Stimulated activated CD8-positive, alpha-beta memory T cell treated with anti-CD3 and anti-CD28 coated beads, Interleukin-7, amount 100 ng/mL, for 4 hours (primary cell): ENCODE data around the gene EFCAB6.

ENCODE experiments used
- DNase-seq, 2 donors: peaks; one replicate each; pipeline ENCODE4 v3.0.0-alpha.2; 2020; ENCODE audit warnings: low read depth in 2 of 2

The EFCAB6 gene

GRCh38 chr22:43745783-43746356, 66.2 kb downstream of the EFCAB6 start:
- no peak for DNase-seq

- DNase-seq: no peak
Measured at GRCh38 chr22:43745411-43745770, 66.7 kb downstream of the EFCAB6 start.

- no peak for DNase-seq
Measured at GRCh38 chr22:43744700-43745410, 67.2 kb downstream of the EFCAB6 start.

GRCh38 chr22:43743929-43744643, 68.0 kb downstream of the EFCAB6 start:
- no peak for DNase-seq

GRCh38 chr22:43743131-43743530, 69.0 kb downstream of the EFCAB6 start:
- DNase-seq: no peak

- DNase-seq: no peak
Measured at GRCh38 chr22:43742154-43742950, 69.8 kb downstream of the EFCAB6 start.

GRCh38 chr22:43740587-43741270, 71.4 kb downstream of the EFCAB6 start:
- no peak for DNase-seq

GRCh38 chr22:43739851-43740379, 72.2 kb downstream of the EFCAB6 start:
- no peak for DNase-seq

- DNase-seq: no peak
Measured at GRCh38 chr22:43737150-43737828, 74.8 kb downstream of the EFCAB6 start.

- DNase-seq: no peak
Measured at GRCh38 chr22:43736651-43737050, 75.5 kb downstream of the EFCAB6 start.

- DNase-seq: no peak
Measured at GRCh38 chr22:43734370-43735150, 77.5 kb downstream of the EFCAB6 start.

GRCh38 chr22:43733138-43733537, 79.0 kb downstream of the EFCAB6 start:
- no peak for DNase-seq

GRCh38 chr22:43731988-43732387, 80.1 kb downstream of the EFCAB6 start:
- no peak for DNase-seq

- DNase-seq: no peak
Measured at GRCh38 chr22:43726964-43727543, 85.1 kb downstream of the EFCAB6 start.

GRCh38 chr22:43726322-43726721, 85.8 kb downstream of the EFCAB6 start:
- DNase-seq: no peak

GRCh38 chr22:43723816-43724215, 88.3 kb downstream of the EFCAB6 start:
- DNase-seq: no peak

GRCh38 chr22:43722444-43722843, 89.7 kb downstream of the EFCAB6 start:
- DNase-seq: no peak

- DNase-seq: no peak
Measured at GRCh38 chr22:43720716-43721115, 91.4 kb downstream of the EFCAB6 start.

GRCh38 chr22:43714104-43714503, 98.0 kb downstream of the EFCAB6 start:
- no peak for DNase-seq

- DNase-seq: no peak
Measured at GRCh38 chr22:43711681-43712080, 100.4 kb downstream of the EFCAB6 start.
